HFFc6 (cell line): ENCODE data around the gene LAMA2. TPM values are rescaled to one million over a fixed set of nuclear protein-coding genes. Genes with fewer than 3 reads are reported as not detected.
"Not testable (repeated sequence)": the region's sequence is repeated elsewhere in the genome, so short reads cannot be mapped to it uniquely, and the experiment has no call there.

ENCODE experiments used
- DNase-seq: peaks from one replicate; pipeline ENCODE4 v3.0.0-alpha.2; 2018
- H3K27ac Mint-ChIP-seq: 2 replicates; pipeline ENCODE4 v1.8.0; 2020; ENCODE audit warnings: mild to moderate bottlenecking, mixed read lengths
- H3K27me3 Mint-ChIP-seq: 2 replicates; pipeline ENCODE4 v1.8.0; 2021; ENCODE audit warnings: mild to moderate bottlenecking, moderate library complexity, mixed read lengths; ENCODE audit not compliant: insufficient read depth
- H3K36me3 Mint-ChIP-seq: 2 replicates; pipeline ENCODE4 v1.8.0; 2021; ENCODE audit warnings: low read depth, mixed read lengths
- H3K4me1 Mint-ChIP-seq: 2 replicates; pipeline ENCODE4 v1.8.0; 2020; ENCODE audit warnings: low read depth, mixed read lengths
- H3K4me3 Mint-ChIP-seq: 2 replicates; pipeline ENCODE4 v1.8.0; 2020; ENCODE audit warnings: mild to moderate bottlenecking, moderate library complexity, mixed read lengths
- H3K9me3 Mint-ChIP-seq: 2 replicates; pipeline ENCODE4 v1.8.0; 2020; ENCODE audit warnings: mild to moderate bottlenecking, mixed read lengths
- CTCF ChIP-seq: fragments of 200-600 bp; sonication (generic); IDR thresholded peaks from 2 replicates; pipeline ENCODE4 v1.5.0; 2021; ENCODE audit warnings: antibody characterized with exemption, mild to moderate bottlenecking
- total RNA-seq, 6 experiments: library from RNA; stranded (reverse); fragmentation: NEBNext Ultra II Directional; extraction: Animal tissue kit (Norgen Biotek cat#: 25700); gene quantifications; 2 replicates in 1 of 6; 3 replicates in 5 of 6; pipeline ENCODE4 v1.2.3, GENCODE V29; 2021

Gene LAMA2
- total RNA-seq, 6 experiments from 2014 or later: 8.2 to 14.3 (median 10.5) TPM

- H3K9me3 Mint-ChIP-seq: peaks cover 7% of the 10 kb centered on the region; the same call in 1 of the 2 replicates
- peaks cover 12% of the 10 kb centered on the region; the same call in 1 of the 2 replicates for H3K36me3 Mint-ChIP-seq
- no peak for DNase-seq
- no peak overlapping the region for H3K4me3 Mint-ChIP-seq
- H3K4me1 Mint-ChIP-seq: no peaks in the 10 kb centered on the region; the same call in 1 of the 2 replicates
- no peaks in the 10 kb centered on the region; the same call in 1 of the 2 replicates for H3K27me3 Mint-ChIP-seq
- H3K27ac Mint-ChIP-seq: no peak overlapping the region
- no peak for TF ChIP-seq CTCF
Measured at GRCh38 chr6:129041563-129041962, 158.6 kb downstream of the LAMA2 start.

- Mint-ChIP-seq H3K4me1 (peaks cover 20% of the 10 kb centered on the region), H3K27ac (no peak overlapping the region), H3K4me3 (no peak overlapping the region), H3K36me3 (peaks cover 14% of the 10 kb centered on the region), H3K27me3 (no peaks in the 10 kb centered on the region), H3K9me3 (peaks cover 7% of the 10 kb centered on the region; the same call in 1 of the 2 replicates)
- no peak for TF ChIP-seq CTCF
- DNase-seq: no peak
Measured at GRCh38 chr6:129046526-129046925, 163.6 kb downstream of the LAMA2 start.

DNA sequence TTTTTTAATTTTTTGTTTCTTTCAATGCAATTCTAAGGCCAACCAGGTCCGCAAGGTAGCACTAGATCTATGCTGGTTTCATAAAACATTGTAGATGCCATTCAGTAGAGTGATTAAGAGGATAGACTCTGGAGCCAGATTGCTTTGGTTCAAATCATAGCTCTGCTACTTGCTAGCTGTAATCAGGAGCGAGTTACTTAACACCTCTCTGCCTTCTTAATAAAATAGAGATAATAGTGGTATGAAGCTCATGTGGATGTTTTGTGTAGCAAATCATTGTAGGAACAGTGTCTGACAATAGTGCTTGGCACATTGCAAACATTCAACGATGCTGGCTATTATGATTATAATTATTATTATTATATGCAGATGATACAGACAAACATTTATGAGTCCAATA, 164.9 kb downstream of the LAMA2 start:
- Mint-ChIP-seq H3K27ac (no peak overlapping the region), H3K4me1 (peaks cover 20% of the 10 kb centered on the region), H3K27me3 (peaks cover 2% of the 10 kb centered on the region; the same call in 1 of the 2 replicates), H3K4me3 (no peak overlapping the region), H3K9me3 (peaks cover 7% of the 10 kb centered on the region; the same call in 1 of the 2 replicates), H3K36me3 (peaks cover 17% of the 10 kb centered on the region)
- no peak for TF ChIP-seq CTCF
- no peak for DNase-seq

GRCh38 chr6:129050086-129050485, 167.1 kb downstream of the LAMA2 start:
- H3K4me3 Mint-ChIP-seq: peak overlapping the region; percentile 2; the same call in 1 of the 2 replicates
- peaks cover 16% of the 10 kb centered on the region for H3K36me3 Mint-ChIP-seq
- DNase-seq: peak; percentile 34
- H3K27ac Mint-ChIP-seq: no peak overlapping the region
- TF ChIP-seq CTCF: no peak
- H3K27me3 Mint-ChIP-seq: peaks cover 2% of the 10 kb centered on the region; the same call in 1 of the 2 replicates
- no peaks in the 10 kb centered on the region for H3K9me3 Mint-ChIP-seq
- peaks cover 20% of the 10 kb centered on the region for H3K4me1 Mint-ChIP-seq

DNA sequence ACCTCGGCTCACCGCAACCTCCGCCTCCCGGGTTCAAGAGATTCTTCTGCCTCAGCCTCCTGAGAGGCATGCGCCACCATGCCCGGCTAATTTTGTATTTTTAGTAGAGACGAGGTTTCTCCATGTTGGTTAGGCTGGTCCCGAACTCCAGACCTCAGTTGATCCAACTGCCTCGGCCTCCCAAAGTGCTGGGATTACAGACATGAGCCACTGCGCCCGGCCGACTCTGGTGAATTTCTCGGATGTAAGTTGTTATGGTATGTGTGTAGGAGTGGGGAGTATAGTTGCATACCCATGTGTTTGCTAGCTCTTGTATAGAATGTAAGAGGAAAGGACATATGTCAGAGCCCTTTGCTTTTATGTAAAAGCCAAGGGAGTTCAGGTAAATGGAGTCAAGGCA, 170.2 kb downstream of the LAMA2 start:
- H3K9me3 Mint-ChIP-seq, H3K27me3 Mint-ChIP-seq, H3K4me3 Mint-ChIP-seq, H3K36me3 Mint-ChIP-seq, DNase-seq, H3K27ac Mint-ChIP-seq: not testable (repeated sequence)
- H3K4me1 Mint-ChIP-seq: peaks cover 26% of the 10 kb centered on the region

GRCh38 chr6:129055796-129056195, 172.9 kb downstream of the LAMA2 start:
- H3K27me3 Mint-ChIP-seq: peaks cover 2% of the 10 kb centered on the region; the same call in 1 of the 2 replicates
- no peak for TF ChIP-seq CTCF
- H3K9me3 Mint-ChIP-seq: no peaks in the 10 kb centered on the region
- H3K4me1 Mint-ChIP-seq: peaks cover 7% of the 10 kb centered on the region
- H3K36me3 Mint-ChIP-seq: peaks cover 8% of the 10 kb centered on the region
- no peak for DNase-seq
- H3K27ac Mint-ChIP-seq: no peak overlapping the region
- no peak overlapping the region for H3K4me3 Mint-ChIP-seq
